SH-SY5Y (cell line): Measurements from ENCODE around the gene CTH.

Experiments used
- GATA2 ChIP-seq: IDR thresholded peaks from 2 replicates; pipeline ENCODE4 v1.6.1; 2011; ENCODE audit warnings: mild to moderate bottlenecking, low read depth, low read length
- GATA3 ChIP-seq: IDR thresholded peaks from 2 replicates; pipeline ENCODE4 v1.6.1; 2011; ENCODE audit warnings: low read depth, mild to moderate bottlenecking, low read length, moderate library complexity

DNA sequence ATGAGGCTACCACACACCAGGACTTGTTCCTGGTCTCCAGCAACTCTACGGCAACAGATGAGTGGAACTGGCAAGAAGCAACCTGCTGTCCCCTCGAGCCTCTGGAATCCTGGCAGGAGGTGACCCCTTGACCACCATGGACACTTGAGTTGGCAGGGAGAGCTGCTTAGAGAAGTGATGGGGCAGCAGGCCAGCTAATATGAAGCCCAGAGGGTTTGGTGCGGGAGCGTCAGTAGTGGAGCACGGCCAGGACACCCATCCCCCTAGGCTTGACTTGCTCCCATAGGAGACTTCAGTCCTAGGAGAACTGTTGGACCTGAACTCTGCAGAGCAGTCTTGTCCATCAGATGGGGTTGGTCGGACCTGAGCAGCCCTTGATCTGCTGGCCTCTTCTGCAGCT lies 56.5 kb downstream of the CTH start:
- no peak for TF ChIP-seq GATA2
- no peak for TF ChIP-seq GATA3
